ENCODE results near the gene REV1.

REV1 gene

DNA sequence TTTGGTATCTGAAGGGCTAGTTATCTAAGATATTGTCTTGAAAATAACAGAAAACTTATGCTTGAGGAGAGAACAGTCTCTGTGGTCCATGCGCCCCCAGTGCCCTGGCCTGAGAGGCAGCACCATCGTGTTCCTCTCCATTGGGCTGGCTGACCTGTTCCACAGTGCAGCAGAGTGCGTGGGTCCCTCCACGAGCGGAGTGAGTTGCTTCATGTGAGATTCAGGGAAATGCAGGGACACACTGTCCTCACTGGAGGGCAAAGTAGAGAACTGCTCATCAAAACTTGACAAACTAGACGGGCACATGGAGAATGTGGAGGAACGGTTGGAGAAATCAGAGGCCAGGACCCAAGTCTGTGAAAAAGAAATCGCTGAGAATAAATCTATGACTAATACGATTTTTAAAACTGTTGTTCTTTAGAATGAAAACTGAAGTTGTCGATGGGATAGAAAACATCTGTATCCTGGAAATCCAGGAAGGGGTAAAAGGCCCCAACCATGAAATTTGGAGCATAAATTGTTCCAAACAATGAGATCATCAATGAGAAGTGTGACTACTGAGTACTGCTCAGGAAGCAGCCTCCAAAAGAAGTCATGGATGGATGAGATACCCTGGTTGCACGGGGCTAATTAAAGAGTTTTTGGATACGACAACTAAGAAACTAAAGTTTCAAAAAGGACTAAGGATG is 58.1 kb downstream of the REV1 start:
- H3K4me3 ChIP-seq (ENCODE audit: low read length): no peak overlapping the region
- no peak overlapping the region for H4K8ac ChIP-seq (ENCODE audit: low read depth, low read length)
- H3K79me2 ChIP-seq (ENCODE audit: control insufficient read depth, insufficient read depth, low read length): no peaks in the 10 kb centered on the region
- H2BK5ac ChIP-seq (ENCODE audit: low read length): no peak overlapping the region
- H2BK15ac ChIP-seq (replicated peaks; ENCODE audit: low read depth): no peak overlapping the region
- H3K27ac ChIP-seq (ENCODE audit: low read depth, low read length): no peak overlapping the region
- DNase-seq: no peak
- peaks cover 1% of the 10 kb centered on the region for H3K79me1 ChIP-seq (ENCODE audit: low read length)
- no peak overlapping the region for H3K18ac ChIP-seq (ENCODE audit: low read length)
- H3K4me1 ChIP-seq (ENCODE audit: control insufficient read depth, low read depth, low read length): no peaks in the 10 kb centered on the region
- no peak overlapping the region for H2BK120ac ChIP-seq (ENCODE audit: low read depth, low read length)
- H3K4me2 ChIP-seq (ENCODE audit: low read length): no peak overlapping the region
- H3K23ac ChIP-seq (ENCODE audit: low read length): no peak overlapping the region
- no CpG with 5 or more reads among the region's 12 CpGs for WGBS (ENCODE audit: extremely low coverage, insufficient coverage, low lambda C conversion rate)
- H2AK5ac ChIP-seq (ENCODE audit: low read length): no peak overlapping the region
- no peak overlapping the region for H3K56ac ChIP-seq (ENCODE audit: low read length)
- H3K27me3 ChIP-seq (ENCODE audit: insufficient read depth, low read length, poor library complexity): no peaks in the 10 kb centered on the region
- no peak overlapping the region for H3K9ac ChIP-seq (ENCODE audit: low read length)
- peaks cover 4% of the 10 kb centered on the region for H3K36me3 ChIP-seq (ENCODE audit: control insufficient read depth, insufficient read depth, low read length)
- no peak overlapping the region for H4K5ac ChIP-seq (ENCODE audit: low read length)
- no peak overlapping the region for H3K4ac ChIP-seq (ENCODE audit: low read depth, low read length)

GRCh38 chr2:99430614-99431291 is 59.1 kb downstream of the REV1 start:
- no peak overlapping the region for H3K23ac ChIP-seq (ENCODE audit: low read length)
- no peak overlapping the region for H2BK5ac ChIP-seq (ENCODE audit: low read length)
- no peak overlapping the region for H3K56ac ChIP-seq (ENCODE audit: low read length)
- H2BK15ac ChIP-seq (replicated peaks; ENCODE audit: low read depth): no peak overlapping the region
- peaks cover 4% of the 10 kb centered on the region for H3K36me3 ChIP-seq (ENCODE audit: control insufficient read depth, insufficient read depth, low read length)
- no peak overlapping the region for H4K8ac ChIP-seq (ENCODE audit: low read depth, low read length)
- WGBS (ENCODE audit: extremely low coverage, insufficient coverage, low lambda C conversion rate): no CpG with 5 or more reads among the region's 4 CpGs
- no peak overlapping the region for H3K4ac ChIP-seq (ENCODE audit: low read depth, low read length)
- no peak overlapping the region for H4K5ac ChIP-seq (ENCODE audit: low read length)
- peaks cover 1% of the 10 kb centered on the region for H3K79me1 ChIP-seq (ENCODE audit: low read length)
- H2BK120ac ChIP-seq (ENCODE audit: low read depth, low read length): no peak overlapping the region
- H3K79me2 ChIP-seq (ENCODE audit: control insufficient read depth, insufficient read depth, low read length): no peaks in the 10 kb centered on the region
- no peak overlapping the region for H3K9ac ChIP-seq (ENCODE audit: low read length)
- no peak overlapping the region for H3K4me3 ChIP-seq (ENCODE audit: low read length)
- H3K4me1 ChIP-seq (ENCODE audit: control insufficient read depth, low read depth, low read length): no peaks in the 10 kb centered on the region
- no peaks in the 10 kb centered on the region for H3K27me3 ChIP-seq (ENCODE audit: insufficient read depth, low read length, poor library complexity)
- H3K18ac ChIP-seq (ENCODE audit: low read length): no peak overlapping the region
- H3K4me2 ChIP-seq (ENCODE audit: low read length): no peak overlapping the region
- no peak for DNase-seq
- no peak overlapping the region for H2AK5ac ChIP-seq (ENCODE audit: low read length)
- H3K27ac ChIP-seq (ENCODE audit: low read depth, low read length): no peak overlapping the region

DNA sequence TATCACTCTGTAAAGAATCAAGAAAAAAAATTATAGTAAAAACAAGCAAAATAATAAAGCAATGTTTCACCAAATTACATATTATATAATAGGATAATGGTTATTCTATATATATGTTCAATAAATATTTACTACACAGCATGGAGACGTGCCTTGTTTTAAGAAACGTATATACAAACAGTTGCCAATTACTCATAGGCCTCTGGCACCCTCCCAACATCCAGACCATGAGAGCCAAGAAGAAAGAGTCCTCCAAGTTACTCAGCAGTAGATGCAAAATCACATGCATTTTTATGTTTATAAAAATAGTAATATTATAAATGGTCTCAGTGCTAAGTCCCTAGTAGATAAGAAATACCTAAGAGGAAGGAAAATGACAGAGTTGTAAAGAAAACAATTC is 64.8 kb downstream of the REV1 start:
- no peak overlapping the region for H2BK5ac ChIP-seq (ENCODE audit: low read length)
- no peak overlapping the region for H2AK5ac ChIP-seq (ENCODE audit: low read length)
- H3K18ac ChIP-seq (ENCODE audit: low read length): no peak overlapping the region
- no peak overlapping the region for H4K8ac ChIP-seq (ENCODE audit: low read depth, low read length)
- no peaks in the 10 kb centered on the region for H3K4me1 ChIP-seq (ENCODE audit: control insufficient read depth, low read depth, low read length)
- no peak overlapping the region for H3K9ac ChIP-seq (ENCODE audit: low read length)
- no peak for DNase-seq
- no CpG with 5 or more reads among the region's 2 CpGs for WGBS (ENCODE audit: extremely low coverage, insufficient coverage, low lambda C conversion rate)
- no peak overlapping the region for H3K23ac ChIP-seq (ENCODE audit: low read length)
- no peak overlapping the region for H3K4me3 ChIP-seq (ENCODE audit: low read length)
- no peak overlapping the region for H3K27ac ChIP-seq (ENCODE audit: low read depth, low read length)
- no peak overlapping the region for H3K56ac ChIP-seq (ENCODE audit: low read length)
- H3K27me3 ChIP-seq (ENCODE audit: insufficient read depth, low read length, poor library complexity): no peaks in the 10 kb centered on the region
- no peak overlapping the region for H2BK15ac ChIP-seq (replicated peaks; ENCODE audit: low read depth)
- H3K4me2 ChIP-seq (ENCODE audit: low read length): no peak overlapping the region
- H2BK120ac ChIP-seq (ENCODE audit: low read depth, low read length): no peak overlapping the region
- H3K36me3 ChIP-seq (ENCODE audit: control insufficient read depth, insufficient read depth, low read length): peaks cover 1% of the 10 kb centered on the region
- H3K79me1 ChIP-seq (ENCODE audit: low read length): no peaks in the 10 kb centered on the region
- H3K4ac ChIP-seq (ENCODE audit: low read depth, low read length): no peak overlapping the region
- H4K5ac ChIP-seq (ENCODE audit: low read length): no peak overlapping the region
- H3K79me2 ChIP-seq (ENCODE audit: control insufficient read depth, insufficient read depth, low read length): no peaks in the 10 kb centered on the region

GRCh38 chr2:99424371-99424770 is 65.4 kb downstream of the REV1 start:
- Histone ChIP-seq H3K36me3 (ENCODE audit: control insufficient read depth, insufficient read depth, low read length) (peaks cover 1% of the 10 kb centered on the region), H3K56ac (ENCODE audit: low read length) (no peak overlapping the region), H4K8ac (ENCODE audit: low read depth, low read length) (no peak overlapping the region), H3K18ac (ENCODE audit: low read length) (no peak overlapping the region), H2AK5ac (ENCODE audit: low read length) (no peak overlapping the region), H3K4me1 (ENCODE audit: control insufficient read depth, low read depth, low read length) (no peaks in the 10 kb centered on the region), H3K23ac (ENCODE audit: low read length) (no peak overlapping the region), H4K5ac (ENCODE audit: low read length) (no peak overlapping the region), H2BK15ac (replicated peaks; ENCODE audit: low read depth) (no peak overlapping the region), H2BK5ac (ENCODE audit: low read length) (no peak overlapping the region), H2BK120ac (ENCODE audit: low read depth, low read length) (no peak overlapping the region), H3K79me2 (ENCODE audit: control insufficient read depth, insufficient read depth, low read length) (no peaks in the 10 kb centered on the region), H3K9ac (ENCODE audit: low read length) (no peak overlapping the region), H3K79me1 (ENCODE audit: low read length) (no peaks in the 10 kb centered on the region), H3K27me3 (ENCODE audit: insufficient read depth, low read length, poor library complexity) (no peaks in the 10 kb centered on the region), H3K4me2 (ENCODE audit: low read length) (no peak overlapping the region), H3K4ac (ENCODE audit: low read depth, low read length) (no peak overlapping the region), H3K27ac (ENCODE audit: low read depth, low read length) (no peak overlapping the region), H3K4me3 (ENCODE audit: low read length) (no peak overlapping the region)
- DNase-seq: no peak

DNA sequence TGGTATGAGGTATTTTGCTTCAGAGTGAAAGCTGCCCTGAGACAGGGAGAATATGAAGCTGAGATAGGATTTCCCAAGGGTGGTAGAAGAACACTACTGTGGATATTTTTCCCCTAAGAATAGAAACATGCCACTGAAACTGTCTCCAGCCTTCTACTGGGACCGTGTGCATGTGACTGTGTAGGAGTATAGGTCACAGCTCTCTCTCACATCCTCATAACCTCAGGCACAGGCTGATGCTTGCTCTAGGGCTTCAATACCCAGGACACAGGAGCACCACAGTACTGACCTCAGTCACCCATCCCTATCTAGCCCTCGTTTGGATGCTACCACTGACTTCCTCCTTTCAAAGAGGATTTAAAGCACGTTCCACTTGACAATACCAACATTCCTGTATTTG is 67.2 kb downstream of the REV1 start:
- no peak for DNase-seq
- WGBS (ENCODE audit: extremely low coverage, insufficient coverage, low lambda C conversion rate): no CpG with 5 or more reads among the region's 3 CpGs
- peaks cover 1% of the 10 kb centered on the region for H3K36me3 ChIP-seq (ENCODE audit: control insufficient read depth, insufficient read depth, low read length)

GRCh38 chr2:99421469-99421868 is 68.3 kb downstream of the REV1 start:
- Histone ChIP-seq H3K23ac (ENCODE audit: low read length) (no peak overlapping the region), H3K79me1 (ENCODE audit: low read length) (no peaks in the 10 kb centered on the region), H3K56ac (ENCODE audit: low read length) (no peak overlapping the region), H2BK15ac (replicated peaks; ENCODE audit: low read depth) (no peak overlapping the region), H3K27me3 (ENCODE audit: insufficient read depth, low read length, poor library complexity) (no peaks in the 10 kb centered on the region), H2AK5ac (ENCODE audit: low read length) (no peak overlapping the region), H3K18ac (ENCODE audit: low read length) (no peak overlapping the region), H3K4ac (ENCODE audit: low read depth, low read length) (no peak overlapping the region), H4K5ac (ENCODE audit: low read length) (no peak overlapping the region), H3K4me3 (ENCODE audit: low read length) (no peak overlapping the region), H3K4me1 (ENCODE audit: control insufficient read depth, low read depth, low read length) (no peaks in the 10 kb centered on the region), H3K4me2 (ENCODE audit: low read length) (no peak overlapping the region), H3K9ac (ENCODE audit: low read length) (no peak overlapping the region), H4K8ac (ENCODE audit: low read depth, low read length) (no peak overlapping the region), H3K27ac (ENCODE audit: low read depth, low read length) (no peak overlapping the region), H3K36me3 (ENCODE audit: control insufficient read depth, insufficient read depth, low read length) (peaks cover 1% of the 10 kb centered on the region), H2BK120ac (ENCODE audit: low read depth, low read length) (no peak overlapping the region), H2BK5ac (ENCODE audit: low read length) (no peak overlapping the region), H3K79me2 (ENCODE audit: control insufficient read depth, insufficient read depth, low read length) (no peaks in the 10 kb centered on the region)
- WGBS (ENCODE audit: extremely low coverage, insufficient coverage, low lambda C conversion rate): no CpG with 5 or more reads among the region's 5 CpGs
- DNase-seq: no peak

More for the DNA sequence above, 67.2 kb downstream of the REV1 start:
- Histone ChIP-seq H4K8ac (ENCODE audit: low read depth, low read length) (no peak overlapping the region), H3K27ac (ENCODE audit: low read depth, low read length) (no peak overlapping the region), H3K23ac (ENCODE audit: low read length) (no peak overlapping the region), H3K4me2 (ENCODE audit: low read length) (no peak overlapping the region), H3K27me3 (ENCODE audit: insufficient read depth, low read length, poor library complexity) (no peaks in the 10 kb centered on the region), H4K5ac (ENCODE audit: low read length) (no peak overlapping the region), H3K4me3 (ENCODE audit: low read length) (no peak overlapping the region), H2BK15ac (replicated peaks; ENCODE audit: low read depth) (no peak overlapping the region), H3K79me2 (ENCODE audit: control insufficient read depth, insufficient read depth, low read length) (no peaks in the 10 kb centered on the region), H3K4ac (ENCODE audit: low read depth, low read length) (no peak overlapping the region), H2AK5ac (ENCODE audit: low read length) (no peak overlapping the region), H3K79me1 (ENCODE audit: low read length) (no peaks in the 10 kb centered on the region), H2BK120ac (ENCODE audit: low read depth, low read length) (no peak overlapping the region), H2BK5ac (ENCODE audit: low read length) (no peak overlapping the region), H3K9ac (ENCODE audit: low read length) (no peak overlapping the region), H3K56ac (ENCODE audit: low read length) (no peak overlapping the region), H3K4me1 (ENCODE audit: control insufficient read depth, low read depth, low read length) (no peaks in the 10 kb centered on the region), H3K18ac (ENCODE audit: low read length) (no peak overlapping the region)
